ENCODE results near the gene NES.
"Not testable (repeated sequence)": the region's sequence is repeated elsewhere in the genome, so short reads cannot be mapped to it uniquely, and the experiment has no call there.

The NES gene

DNA sequence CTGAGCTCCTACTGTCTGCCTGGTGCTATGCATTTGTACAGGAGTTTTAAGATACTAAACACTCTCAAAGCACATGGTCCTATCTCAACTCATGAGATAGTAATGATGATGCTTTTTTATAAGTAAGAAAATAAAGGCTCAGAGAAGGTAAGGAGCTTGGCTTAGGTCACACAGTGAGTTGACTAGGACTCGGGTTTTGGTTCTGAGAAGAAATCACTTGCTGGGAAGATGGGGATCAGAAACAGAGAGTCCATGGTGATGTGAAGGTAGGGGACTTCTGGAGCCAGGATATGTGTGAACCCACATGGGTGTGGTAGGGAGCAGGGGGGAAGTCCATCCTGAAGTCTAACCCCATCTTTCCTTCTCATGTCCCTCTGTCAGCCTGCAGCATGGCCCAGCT, 31.5 kb downstream of the NES start:
- DNase-seq (ENCODE audit: low read depth in 2 of 3, low spot score in 1 of 3) = no peak

DNA sequence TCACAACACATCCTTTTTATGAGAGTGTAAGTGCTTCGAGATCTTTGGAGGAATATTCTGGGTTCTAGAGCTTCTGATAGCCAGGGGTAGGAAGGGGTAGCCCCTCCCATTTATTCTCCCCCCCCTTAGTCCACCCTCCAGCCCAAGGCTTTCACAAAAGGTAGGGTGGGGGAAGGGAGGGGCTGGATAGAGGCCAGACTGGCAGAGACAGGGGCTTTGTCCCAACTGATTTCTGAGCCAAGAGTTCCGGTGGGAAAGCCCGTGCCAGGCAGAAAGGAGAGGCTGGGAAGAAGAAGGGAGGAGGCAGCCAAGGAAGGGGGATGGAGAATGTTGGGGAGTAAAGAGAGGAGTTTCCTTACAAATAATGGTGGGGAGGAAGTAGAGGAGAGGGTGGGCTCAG, 32.2 kb downstream of the NES start:
- no peak for DNase-seq (ENCODE audit: low read depth in 2 of 3, low spot score in 1 of 3)

- DNase-seq (ENCODE audit: low read depth in 2 of 3, low spot score in 1 of 3) = no peak
These were observed 32.6 kb downstream of the NES start for GRCh38 chr1:156644640-156645039.

DNA sequence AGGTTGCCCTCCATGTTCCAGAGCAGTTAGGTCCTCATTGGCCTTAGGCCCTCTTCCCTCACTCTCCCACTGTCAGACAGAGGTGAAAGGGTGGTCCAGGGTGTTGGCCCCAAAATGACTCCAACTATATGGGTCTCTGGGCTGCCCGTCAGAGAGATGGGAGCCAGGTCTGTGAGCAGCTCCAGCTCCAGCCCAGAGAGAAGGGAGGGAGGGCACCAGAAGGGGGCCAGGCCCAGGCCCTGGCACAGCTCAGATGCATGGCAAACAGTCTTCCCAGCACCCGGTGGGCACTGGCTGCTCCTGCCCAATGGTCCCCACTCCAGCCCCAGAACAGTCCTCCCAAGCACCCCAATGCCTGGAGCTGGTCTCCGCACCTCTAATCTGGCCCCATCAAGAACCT, 33.1 kb downstream of the NES start:
- DNase-seq (ENCODE audit: low read depth in 2 of 3, low spot score in 1 of 3) = no peak

DNA sequence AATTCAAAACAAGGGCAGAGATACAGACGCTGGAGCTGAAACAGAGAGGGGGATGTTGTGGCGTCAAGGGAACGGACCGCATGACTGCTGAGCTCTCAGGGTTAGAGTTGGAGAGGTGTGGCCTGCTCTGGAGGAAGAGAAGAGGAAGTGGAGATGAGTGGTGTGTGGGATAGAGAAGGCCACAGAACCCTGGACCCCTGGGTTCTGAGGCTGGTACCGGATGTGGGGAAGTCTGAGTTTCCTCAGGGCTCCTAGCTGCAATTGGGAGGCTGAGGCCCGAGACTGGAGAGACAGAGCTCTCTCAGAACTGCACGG, 33.5 kb downstream of the NES start:
- no peak for DNase-seq (ENCODE audit: low read depth in 2 of 3, low spot score in 1 of 3)

DNA sequence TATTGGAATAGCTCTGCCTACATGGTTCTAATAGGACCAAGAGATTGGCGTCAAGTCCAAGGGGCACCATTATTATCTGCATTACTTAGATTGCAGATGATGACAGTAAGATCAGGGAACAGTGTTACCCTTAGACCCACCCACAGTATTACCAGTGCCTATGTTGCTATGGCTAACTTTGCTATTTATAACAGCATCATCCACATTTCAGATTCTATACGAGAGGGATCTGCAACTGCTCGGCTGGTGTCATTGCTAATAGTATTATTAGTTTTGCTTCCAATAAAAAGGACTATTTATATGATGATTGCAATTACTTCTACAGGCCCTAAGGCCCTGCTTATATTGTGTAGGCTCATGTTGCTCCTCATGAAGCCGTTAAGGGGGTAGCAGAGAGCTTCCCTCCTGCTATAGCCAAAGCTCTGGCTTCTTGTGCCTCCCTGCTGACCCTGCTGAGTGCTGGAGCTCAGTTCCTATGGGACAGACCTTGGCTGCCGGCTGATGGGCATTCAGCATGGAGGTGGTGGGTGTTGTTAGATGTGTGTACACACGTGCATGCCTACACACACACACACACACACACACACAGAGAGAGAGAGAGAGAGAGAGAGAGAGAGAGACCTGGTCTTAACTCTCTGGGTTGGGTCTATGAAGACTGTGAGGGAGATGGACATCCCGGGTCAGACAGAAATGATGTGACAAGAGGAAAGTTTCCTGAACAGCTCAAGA, 34.0 kb downstream of the NES start:
- no peak for DNase-seq (ENCODE audit: low read depth in 2 of 3, low spot score in 1 of 3)

- no peak for DNase-seq (ENCODE audit: low read depth in 2 of 3, low spot score in 1 of 3)
These were observed 34.8 kb downstream of the NES start for GRCh38 chr1:156642265-156643048.

- DNase-seq (ENCODE audit: low read depth in 2 of 3, low spot score in 1 of 3) = no peak
These were observed 35.4 kb downstream of the NES start, which contains the start of gene BCAN for GRCh38 chr1:156641761-156642264. TSS of gene BCAN (plus strand) at chr1:156642117. CDS start at chr1:156646055, 3,938 bp downstream.

DNA sequence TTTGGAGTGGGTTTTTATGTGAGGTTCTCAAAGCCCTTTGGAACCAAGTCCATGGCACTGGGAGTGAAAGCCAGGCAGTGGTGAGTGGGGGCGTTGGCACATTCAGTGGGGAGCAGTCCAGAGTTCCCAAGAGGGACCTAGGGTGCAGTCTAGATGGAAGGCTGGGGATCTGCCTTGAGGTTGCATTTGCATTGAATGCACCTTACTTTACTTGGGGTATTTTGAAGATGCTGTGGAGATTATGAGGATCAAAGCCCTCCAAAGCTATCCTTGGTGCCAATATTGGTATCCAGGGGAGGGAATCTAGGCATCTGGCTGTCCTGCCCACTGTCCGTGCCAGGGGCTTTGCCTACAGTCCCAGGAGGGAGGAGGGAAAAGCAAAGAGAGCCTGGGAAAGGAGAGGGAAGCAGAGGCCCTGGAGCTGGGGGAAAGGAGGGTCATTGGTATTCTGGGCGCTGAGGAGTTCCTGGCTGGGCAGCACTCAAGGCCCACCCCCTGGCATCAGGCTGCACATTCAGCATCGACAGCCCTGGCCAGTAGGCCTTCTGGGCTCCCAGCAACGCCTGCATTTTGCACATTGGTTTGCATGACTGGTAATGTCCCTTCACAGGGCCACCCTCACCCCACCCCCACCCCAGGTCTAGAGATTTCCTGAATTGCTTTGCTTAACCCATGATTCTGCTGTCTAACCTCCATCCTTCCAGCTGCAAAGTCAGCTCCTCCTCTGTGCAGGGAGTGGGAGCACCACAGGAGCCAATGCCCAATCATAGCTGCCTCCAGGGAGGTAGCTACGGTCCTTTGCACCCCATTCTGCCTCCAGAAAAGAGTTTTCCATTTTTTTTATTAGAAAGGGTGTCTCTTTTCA, 36.1 kb downstream of the NES start:
- DNase-seq (ENCODE audit: low read depth in 2 of 3, low spot score in 1 of 3) = no peak

DNA sequence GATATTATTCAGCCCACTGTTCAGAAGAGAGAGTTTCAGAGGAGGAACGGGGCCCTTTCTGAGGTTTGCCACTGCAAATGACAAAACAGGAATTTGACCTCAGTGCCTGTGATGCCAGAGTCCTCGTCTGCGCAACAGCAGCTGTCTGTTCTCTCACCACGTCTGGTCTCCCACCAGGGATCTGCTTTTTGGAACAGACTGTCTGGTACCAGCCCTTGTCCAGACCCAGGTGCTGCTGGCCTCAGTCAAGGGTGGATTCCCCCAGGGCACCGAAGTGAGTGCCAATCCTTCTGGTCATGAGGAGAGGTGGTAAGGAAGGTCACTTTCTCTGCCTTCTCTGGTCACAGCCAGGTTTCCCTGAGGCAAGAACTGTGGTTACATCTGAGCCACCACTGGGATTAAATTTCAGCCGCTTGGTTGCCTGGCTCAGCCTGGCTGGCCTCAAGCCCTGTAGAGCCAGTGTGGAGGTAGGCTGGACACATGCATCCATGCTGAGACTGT, 37.6 kb downstream of the NES start:
- DNase-seq (ENCODE audit: low read depth in 2 of 3, low spot score in 1 of 3) = no peak

DNA sequence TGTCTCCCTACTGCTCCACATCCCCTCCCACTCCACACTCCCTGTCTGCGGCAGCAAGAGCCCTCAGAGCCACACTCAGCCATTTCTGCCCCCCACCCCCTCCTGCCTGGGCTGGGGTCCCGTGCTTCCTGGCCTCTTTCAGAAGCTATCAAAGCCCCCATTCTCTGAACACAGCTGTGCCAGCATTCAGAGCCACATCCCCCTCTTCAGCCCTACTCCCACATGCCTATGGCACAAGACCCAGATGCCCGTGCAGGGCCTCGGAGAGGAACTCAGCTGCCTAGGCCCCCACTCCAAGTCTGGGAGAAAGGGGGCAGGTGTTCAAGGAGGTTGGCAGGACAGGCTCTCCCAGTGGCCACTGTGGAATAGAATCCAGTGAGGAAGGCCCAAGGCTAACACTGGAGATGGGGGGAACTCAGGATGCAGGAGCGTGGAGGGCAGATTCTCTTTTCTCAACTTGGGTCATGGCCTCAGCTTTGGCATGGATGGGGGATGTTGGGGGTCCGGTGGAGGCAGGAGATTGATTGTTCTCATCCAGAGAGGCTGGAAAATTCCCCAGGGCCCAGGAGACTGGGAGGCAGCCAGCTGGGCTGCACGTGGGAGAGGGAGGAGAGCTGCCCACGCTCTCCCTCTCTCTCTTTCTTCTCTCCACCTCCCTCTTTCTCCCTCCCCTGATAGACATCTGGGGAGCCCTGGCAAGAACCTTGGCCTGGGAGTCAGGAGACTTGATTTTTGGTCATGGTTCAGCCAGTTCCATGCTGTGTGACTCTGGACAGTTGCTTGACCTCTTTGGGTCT, 38.8 kb downstream of the NES start:
- no peak for DNase-seq (ENCODE audit: low read depth in 2 of 3, low spot score in 1 of 3)

GRCh38 chr1:156632355-156632754, 44.9 kb downstream of the NES start:
- DNase-seq (ENCODE audit: low read depth in 2 of 3, low spot score in 1 of 3) = no peak

- DNase-seq (ENCODE audit: low read depth in 2 of 3, low spot score in 1 of 3) = not testable (repeated sequence)
These were observed 46.1 kb downstream of the NES start for GRCh38 chr1:156631152-156631551.

- no peak for DNase-seq (ENCODE audit: low read depth in 2 of 3, low spot score in 1 of 3)
These were observed 47.3 kb downstream of the NES start for GRCh38 chr1:156629823-156630449.

DNA sequence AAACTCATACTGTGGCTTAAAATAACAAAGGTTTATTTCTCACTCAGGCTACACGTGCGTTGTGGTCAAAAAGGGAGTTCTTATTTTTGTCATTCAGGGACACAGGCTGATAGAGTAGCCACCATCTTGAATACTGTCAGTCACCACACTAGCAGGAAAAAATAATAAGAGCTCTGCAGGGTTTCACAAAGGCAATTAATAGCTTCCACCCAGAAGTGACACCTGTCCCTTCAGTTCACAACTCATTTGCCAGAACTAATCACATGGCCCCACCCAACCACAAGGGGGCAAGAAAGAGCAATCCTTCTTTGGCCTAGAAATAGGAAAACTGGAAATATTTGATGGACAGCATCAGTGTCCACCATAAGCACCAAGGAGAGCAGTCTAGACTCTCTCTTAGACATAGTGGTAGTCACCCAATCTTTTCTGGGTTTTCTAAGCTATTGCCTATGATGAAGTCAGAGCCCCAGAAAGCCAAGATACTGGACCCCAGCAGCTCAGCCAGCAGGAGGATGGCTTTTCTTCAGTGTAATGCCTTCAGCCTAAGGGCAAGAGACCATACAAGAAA, 49.8 kb downstream of the NES start:
- peak in 1 of 3 donors; percentile 30 for DNase-seq (ENCODE audit: low read depth in 2 of 3, low spot score in 1 of 3)

GRCh38 chr1:156626079-156626438, 51.1 kb downstream of the NES start:
- no peak for DNase-seq (ENCODE audit: low read depth in 2 of 3, low spot score in 1 of 3)

DNA sequence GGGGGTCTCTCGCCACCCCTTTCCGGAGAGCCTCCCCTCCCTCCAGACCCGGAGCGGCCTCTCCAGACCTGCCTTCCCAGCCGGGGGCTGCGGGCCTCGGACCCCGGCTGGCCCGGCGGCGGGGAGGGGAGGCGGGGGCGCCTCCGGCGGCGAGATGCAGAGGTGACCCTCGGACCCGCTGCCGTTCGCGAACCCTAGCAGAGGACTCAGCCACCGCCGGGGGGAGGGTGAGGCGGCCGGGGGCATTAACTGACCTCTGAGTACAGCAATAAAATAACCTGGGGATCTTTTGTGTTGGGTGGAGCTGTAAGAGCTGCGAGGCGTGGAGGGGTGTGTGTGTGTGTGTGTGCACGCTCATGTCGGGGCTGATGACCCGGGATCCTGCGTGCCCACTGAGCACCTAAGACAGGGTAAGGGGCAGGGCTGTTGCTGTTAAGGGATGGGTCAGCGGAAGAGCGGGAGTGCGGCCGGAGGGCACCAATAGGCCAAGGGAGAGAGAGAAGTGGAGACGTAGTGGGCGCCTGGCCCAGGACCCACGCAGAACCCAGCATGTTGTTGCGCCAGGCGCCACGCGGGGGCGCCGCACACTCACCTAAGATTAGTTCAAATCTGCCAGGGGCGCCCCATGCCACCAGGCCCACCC, 51.6 kb downstream of the NES start:
- DNase-seq (ENCODE audit: low read depth in 2 of 3, low spot score in 1 of 3) = peak in 2 of 3 donors; percentile 57 to 72

GRCh38 chr1:156624814-156625435, 52.3 kb downstream of the NES start:
- DNase-seq (ENCODE audit: low read depth in 2 of 3, low spot score in 1 of 3) = no peak
